A549 (cell line): ENCODE measurements around the gene AHCY. TPM values are rescaled to one million over a fixed set of nuclear protein-coding genes. Genes with fewer than 3 reads are reported as not detected.

Experiments used
- ATAC-seq, 2 experiments: fragments of 200-7000 bp in 1 of 2; fragments of >200 bp in 1 of 2; cut with Nextera tagmentation in 1 of 2; cut with Tn5 transposase in 1 of 2; 3 replicates each; pipeline versions ENCODE4 v1.8.0 to v1.9.1; 2018 to 2020; ENCODE audit warnings: mild to moderate bottlenecking in 1 of 2, moderate library complexity in 1 of 2
- CTCF ChIA-PET: fragments of 300-600 bp; sonication (Branson Sonifier 250); formaldehyde crosslinking; extraction: SDS; loops from one replicate; lab custom pipeline; 2021; ENCODE audit warnings: antibody characterized with exemption, inconsistent platforms; lab: Yijun Ruan, JAX
- POLR2A ChIA-PET: fragments of 350-600 bp; formaldehyde crosslinking; extraction: SDS; loops from one replicate; lab custom pipeline; 2021; ENCODE audit warnings: antibody characterized with exemption, inconsistent platforms; lab: Yijun Ruan, JAX
- DNase-seq, 2 experiments: peaks; one replicate each; pipeline versions ENCODE4 v3.0.0 to v3.0.0-alpha.2; 2011 to 2016; ENCODE audit warnings: low read depth in 1 of 2, low spot score in 1 of 2
- FAIRE-seq: peaks from 2 replicates; lab custom pipeline; 2011; peaks lifted over from hg19 to GRCh38; lab: Jason Lieb, UNC
- H3K27ac ChIP-seq, 2 experiments: fragments of >200 bp; sonication (Bioruptor Twin); formaldehyde crosslinking; 3 replicates each; pipeline ENCODE4 v1.5.1; 2016 to 2017
- H3K4me1 ChIP-seq: fragments of >200 bp; sonication (Bioruptor Twin); formaldehyde crosslinking; 3 replicates; pipeline ENCODE4 v1.6.1; 2016
- H3K4me2 ChIP-seq: fragments of >200 bp; sonication (Bioruptor Twin); formaldehyde crosslinking; 3 replicates; pipeline ENCODE4 v1.6.1; 2016
- H3K4me3 ChIP-seq: fragments of >200 bp; sonication (Bioruptor Twin); formaldehyde crosslinking; 3 replicates; pipeline ENCODE4 v1.5.1; 2016
- H3K9me3 ChIP-seq: fragments of >200 bp; sonication (Bioruptor Twin); formaldehyde crosslinking; 3 replicates; pipeline ENCODE4 v1.6.1; 2016
- ATOH8 ChIP-seq: fragments of 250-450 bp; sonication (Bioruptor Pico); IDR thresholded peaks from 2 replicates; pipeline ENCODE4 v1.5.0; 2020; ENCODE audit warnings: low read depth, mild to moderate bottlenecking, moderate library complexity
- BHLHE40 ChIP-seq: IDR thresholded peaks from 2 replicates; pipeline ENCODE4 v1.6.1; 2012; ENCODE audit warnings: low read depth, low read length, inconsistent platforms
- CHD4 ChIP-seq: fragments of 200-600 bp; sonication (generic); IDR thresholded peaks from 2 replicates; pipeline ENCODE4 v1.6.1; 2016; ENCODE audit warnings: antibody characterized with exemption, mild to moderate bottlenecking, borderline replicate concordance
- EHMT2 ChIP-seq: fragments of 200-600 bp; sonication (generic); IDR thresholded peaks from 2 replicates; pipeline ENCODE4 v1.6.1; 2016; ENCODE audit warnings: antibody characterized with exemption, low read depth, mild to moderate bottlenecking, moderate library complexity
- FOSL2 ChIP-seq, 2 experiments: fragments of 450-650 bp in 1 of 2; fragments of >200 bp in 1 of 2; sonication (Bioruptor Twin) in 1 of 2; formaldehyde crosslinking; IDR thresholded peaks; 2 replicates each; pipeline versions ENCODE4 v1.5.0 to v1.6.1; 2016 to 2020; ENCODE audit warnings: mild to moderate bottlenecking in 1 of 2, moderate library complexity in 1 of 2
- GATA3 ChIP-seq: IDR thresholded peaks from 2 replicates; pipeline ENCODE4 v1.6.1; 2012; ENCODE audit warnings: borderline replicate concordance
- JUN ChIP-seq, 2 experiments: fragments of >200 bp; sonication (Bioruptor Twin); formaldehyde crosslinking; IDR thresholded peaks; 2 replicates in 1 of 2; 3 replicates in 1 of 2; pipeline ENCODE4 v1.6.1; 2016 to 2017
- MAFK ChIP-seq: fragments of 450-650 bp; IDR thresholded peaks from 2 replicates; pipeline ENCODE4 v1.6.1; 2014; ENCODE audit not compliant: partially characterized antibody
- MAZ ChIP-seq: fragments of 150-350 bp; IDR thresholded peaks from 2 replicates; pipeline ENCODE4 v1.6.1; 2014; ENCODE audit warnings: antibody characterized with exemption, low read depth, low read length, borderline replicate concordance
- NPAS2 ChIP-seq: fragments of 250-450 bp; sonication (Bioruptor Pico); IDR thresholded peaks from 2 replicates; pipeline ENCODE4 v1.8.0; 2022; ENCODE audit warnings: mild to moderate bottlenecking, moderate library complexity, borderline replicate concordance
- PHF8 ChIP-seq: fragments of 200-600 bp; sonication (generic); IDR thresholded peaks from 2 replicates; pipeline ENCODE4 v1.6.1; 2016; ENCODE audit warnings: low read depth, mild to moderate bottlenecking, antibody characterized with exemption, moderate library complexity, borderline replicate concordance
- POLR2A ChIP-seq: IDR thresholded peaks from 2 replicates; pipeline ENCODE4 v1.6.1; 2012; ENCODE audit warnings: mild to moderate bottlenecking, low read length
- POLR2AphosphoS2 ChIP-seq: conservative IDR thresholded peaks from 2 replicates; pipeline ENCODE4 v1.6.1; 2012; ENCODE audit warnings: low read length, improper control_type of control experiment, inconsistent platforms
- RARB ChIP-seq: fragments of 250-450 bp; sonication (Bioruptor Pico); IDR thresholded peaks from 2 replicates; pipeline ENCODE4 v1.8.0; 2021; ENCODE audit warnings: mild to moderate bottlenecking, moderate library complexity
- ZSCAN20 ChIP-seq: fragments of 250-450 bp; sonication (Bioruptor Pico); IDR thresholded peaks from 2 replicates; pipeline ENCODE4 v1.8.0; 2022; ENCODE audit warnings: mild to moderate bottlenecking, moderate library complexity
- WGBS: methylation state at CpG from one replicate; pipeline ENCODE4 v1.1.6; 2017; ENCODE audit errors: missing lambda C conversion rate; 5-methylcytosine and 5-hydroxymethylcytosine counted together
- polyA plus RNA-seq, 4 experiments: library from polyadenylated mRNA; depleted of rRNA in 3 of 4; stranded (reverse); fragments of >200 nt; fragmentation: RNase III in 1 of 4; extraction: RNeasy Plus Mini Kit Qiagen cat#74134 plus additional on column Dnase treatment in 1 of 4; gene quantifications; 2 replicates in 3 of 4; 3 replicates in 1 of 4; pipeline ENCODE4 v1.2.3, GENCODE V29; 2011 to 2017
- small RNA-seq, 6 experiments: library from RNA; depleted of rRNA; stranded (forward); fragments of <200 nt; gene quantifications; one replicate each; pipeline ENCODE3, GENCODE V24; 2012

Gene AHCY
- polyA plus RNA-seq, 2 of the 4 experiments (the other 2 are of a cell fraction) = 274 to 290 TPM

GRCh38 chr20:34233687-34234086, 69.5 kb downstream of the AHCY start:
- Histone ChIP-seq H3K4me3 (no peak overlapping the region), H3K4me2 (no peak overlapping the region), H3K9me3 (peaks cover 17% of the 10 kb centered on the region; the same call in 1 of the 3 replicates), H3K27ac (no peak overlapping the region), H3K4me1 (no peaks in the 10 kb centered on the region)
- TF ChIP-seq NPAS2 (CRISPR knock-in tag) = no peak
- TF ChIP-seq MAFK = no peak
- no peak for TF ChIP-seq POLR2A
- no peak for TF ChIP-seq FOSL2 (IDR thresholded peaks at IDR 0.05)
- no peak for TF ChIP-seq FOSL2 (CRISPR knock-in tag; IDR thresholded peaks at IDR 0.05)
- no peak for TF ChIP-seq POLR2AphosphoS2
- TF ChIP-seq BHLHE40 = no peak
- ChIA-PET POLR2A (no interaction called here), CTCF (interaction anchor here (0.8 to 2.0 kb wide), 4 partner anchors 12 to 36 kb away, joined by 3 to 6 read pairs (median 3); no protein-coding TSS in a partner anchor)
- DNase-seq (no peak), ATAC-seq (no peak), FAIRE-seq (no peak)

- FAIRE-seq (no peak), DNase-seq (no peak), ATAC-seq (no peak)
- TF ChIP-seq MAFK (peak; percentile 85), GATA3 (no peak), MAZ (no peak), POLR2A (no peak)
- H3K27ac ChIP-seq = no peak overlapping the region
- H3K4me1 ChIP-seq = no peaks in the 10 kb centered on the region
- peaks cover 9% of the 10 kb centered on the region; the same call in 1 of the 3 replicates for H3K9me3 ChIP-seq
- ChIA-PET CTCF (interaction anchor here (1.1 to 2.0 kb wide), 3 partner anchors 13 to 56 kb away, joined by 3 to 6 read pairs (median 3); no protein-coding TSS in a partner anchor), POLR2A (no interaction called here)
- no peak overlapping the region for H3K4me2 ChIP-seq
- WGBS = 63% methylated on average over 3 of the region's 3 CpGs
- H3K4me3 ChIP-seq = no peak overlapping the region
Observed at GRCh38 chr20:34232494-34233087, 70.6 kb downstream of the AHCY start.

GRCh38 chr20:34231634-34232033, 71.5 kb downstream of the AHCY start:
- Histone ChIP-seq H3K4me3 (no peak overlapping the region), H3K4me1 (no peaks in the 10 kb centered on the region), H3K9me3 (no peaks in the 10 kb centered on the region), H3K27ac (no peak overlapping the region), H3K4me2 (no peak overlapping the region)
- FAIRE-seq (no peak), DNase-seq (no peak), ATAC-seq (no peak)
- ChIA-PET CTCF (no interaction called here), POLR2A (interaction anchor here (0.8 kb wide), 1 partner anchor 9 kb away, joined by 3 read pairs; no protein-coding TSS in a partner anchor)
- TF ChIP-seq EHMT2 (no peak), RARB (CRISPR knock-in tag) (no peak), JUN (IDR thresholded peaks at IDR 0.05) (no peak), CHD4 (no peak), BHLHE40 (no peak), PHF8 (no peak), ZSCAN20 (CRISPR knock-in tag) (no peak), ATOH8 (CRISPR knock-in tag) (no peak)

Small RNA genes within 50 kb of the gene (small RNA-seq; reads per million reads assigned to genes)
- gene AL356299.1 = 0 reads per million in 6 experiments

Other genes starting within 250 kb of the AHCY start
- gene EIF2S2, start 191.1 kb downstream of the AHCY start, polyA plus RNA-seq (2011; rRNA removed) = 166 and 227 TPM in 2 replicates
- gene EIF2S2, start 191.1 kb downstream of the AHCY start, polyA plus RNA-seq (2017; fragmentation: RNase III; extraction: RNeasy Plus Mini Kit Qiagen cat#74134 plus additional on column Dnase treatment) = 149 to 174 TPM (median 150 TPM) in 3 replicates
- not detected in 2 replicates for gene ASIP, start 61.9 kb downstream of the AHCY start, polyA plus RNA-seq (2011; rRNA removed)
- not detected in 3 replicates for gene ASIP, start 61.9 kb downstream of the AHCY start, polyA plus RNA-seq (2017; fragmentation: RNase III; extraction: RNeasy Plus Mini Kit Qiagen cat#74134 plus additional on column Dnase treatment)
- 23.9 and 27.5 TPM in 2 replicates for gene ITCH, start 59.9 kb upstream of the AHCY start, polyA plus RNA-seq (2011; rRNA removed)
- gene ITCH, start 59.9 kb upstream of the AHCY start, polyA plus RNA-seq (2017; fragmentation: RNase III; extraction: RNeasy Plus Mini Kit Qiagen cat#74134 plus additional on column Dnase treatment) = 24.4 to 25.0 TPM (median 24.4 TPM) in 3 replicates
- 148 and 204 TPM in 2 replicates for gene DYNLRB1, start 213.1 kb upstream of the AHCY start, polyA plus RNA-seq (2011; rRNA removed)
- 206 to 230 TPM (median 211 TPM) in 3 replicates for gene DYNLRB1, start 213.1 kb upstream of the AHCY start, polyA plus RNA-seq (2017; fragmentation: RNase III; extraction: RNeasy Plus Mini Kit Qiagen cat#74134 plus additional on column Dnase treatment)